ENCODE results near the gene PSME2. TPM values are rescaled to one million over a fixed set of nuclear protein-coding genes. Genes with fewer than 3 reads are reported as not detected.

Gene PSME2
- total RNA-seq, 1 donor from 2014 or later = 91.8 TPM

- Mint-ChIP-seq H3K9me3 (ENCODE audit: unreplicated experiment) (no peaks in the 10 kb centered on the region), H3K36me3 (ENCODE audit: unreplicated experiment) (peaks cover 15% of the 10 kb centered on the region), H3K27ac (ENCODE audit: unreplicated experiment) (no peak overlapping the region), H3K27me3 (ENCODE audit: unreplicated experiment) (no peaks in the 10 kb centered on the region), H3K4me3 (ENCODE audit: unreplicated experiment) (no peak overlapping the region), H3K4me1 (ENCODE audit: unreplicated experiment) (peaks cover 39% of the 10 kb centered on the region)
- TF ChIP-seq, protein P1, sequence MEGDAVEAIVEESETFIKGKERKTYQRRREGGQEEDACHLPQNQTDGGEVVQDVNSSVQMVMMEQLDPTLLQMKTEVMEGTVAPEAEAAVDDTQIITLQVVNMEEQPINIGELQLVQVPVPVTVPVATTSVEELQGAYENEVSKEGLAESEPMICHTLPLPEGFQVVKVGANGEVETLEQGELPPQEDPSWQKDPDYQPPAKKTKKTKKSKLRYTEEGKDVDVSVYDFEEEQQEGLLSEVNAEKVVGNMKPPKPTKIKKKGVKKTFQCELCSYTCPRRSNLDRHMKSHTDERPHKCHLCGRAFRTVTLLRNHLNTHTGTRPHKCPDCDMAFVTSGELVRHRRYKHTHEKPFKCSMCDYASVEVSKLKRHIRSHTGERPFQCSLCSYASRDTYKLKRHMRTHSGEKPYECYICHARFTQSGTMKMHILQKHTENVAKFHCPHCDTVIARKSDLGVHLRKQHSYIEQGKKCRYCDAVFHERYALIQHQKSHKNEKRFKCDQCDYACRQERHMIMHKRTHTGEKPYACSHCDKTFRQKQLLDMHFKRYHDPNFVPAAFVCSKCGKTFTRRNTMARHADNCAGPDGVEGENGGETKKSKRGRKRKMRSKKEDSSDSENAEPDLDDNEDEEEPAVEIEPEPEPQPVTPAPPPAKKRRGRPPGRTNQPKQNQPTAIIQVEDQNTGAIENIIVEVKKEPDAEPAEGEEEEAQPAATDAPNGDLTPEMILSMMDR (IDR thresholded peaks at IDR 0.05) = no peak
- DNase-seq (ENCODE audit: extremely low spot score, unreplicated experiment) = no peak
Observed at GRCh38 chr14:24192933-24193332, 46.5 kb upstream of the PSME2 start.

GRCh38 chr14:24190416-24190815 lies 44.0 kb upstream of the PSME2 start:
- H3K36me3 Mint-ChIP-seq (ENCODE audit: unreplicated experiment) = peaks cover 15% of the 10 kb centered on the region
- DNase-seq (ENCODE audit: extremely low spot score, unreplicated experiment) = no peak
- peak overlapping the region; percentile 27 for H3K27ac Mint-ChIP-seq (ENCODE audit: unreplicated experiment)
- H3K4me1 Mint-ChIP-seq (ENCODE audit: unreplicated experiment) = peaks cover 36% of the 10 kb centered on the region
- no peak overlapping the region for H3K4me3 Mint-ChIP-seq (ENCODE audit: unreplicated experiment)
- TF ChIP-seq, protein P1 (IDR thresholded peaks at IDR 0.05) = no peak
- no peaks in the 10 kb centered on the region for H3K27me3 Mint-ChIP-seq (ENCODE audit: unreplicated experiment)
- no peaks in the 10 kb centered on the region for H3K9me3 Mint-ChIP-seq (ENCODE audit: unreplicated experiment)

DNA sequence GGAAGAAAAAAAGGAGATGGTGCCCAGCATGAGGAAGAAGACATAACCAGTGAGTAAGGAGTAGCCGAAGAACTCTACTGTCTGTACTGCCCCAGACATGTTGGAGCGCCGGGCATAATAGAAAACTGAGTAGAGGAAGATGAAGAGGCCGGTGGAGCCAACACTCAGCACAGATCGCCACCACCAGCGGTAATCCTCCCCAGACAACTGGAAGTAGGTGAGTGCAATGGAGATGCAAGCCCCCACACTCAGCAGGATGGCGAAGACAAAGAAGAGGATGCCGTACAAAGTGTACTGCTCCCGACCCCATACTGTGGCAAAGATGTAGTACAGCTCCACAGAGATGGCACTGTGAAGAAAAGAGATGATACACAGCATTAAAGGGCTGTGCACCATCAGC lies 43.0 kb upstream of the PSME2 start:
- H3K9me3 Mint-ChIP-seq (ENCODE audit: unreplicated experiment) = no peaks in the 10 kb centered on the region
- no peak overlapping the region for H3K4me3 Mint-ChIP-seq (ENCODE audit: unreplicated experiment)
- H3K27me3 Mint-ChIP-seq (ENCODE audit: unreplicated experiment) = no peaks in the 10 kb centered on the region
- no peak for DNase-seq (ENCODE audit: extremely low spot score, unreplicated experiment)
- peak overlapping the region; percentile 89 for H3K27ac Mint-ChIP-seq (ENCODE audit: unreplicated experiment)
- peaks cover 30% of the 10 kb centered on the region for H3K4me1 Mint-ChIP-seq (ENCODE audit: unreplicated experiment)
- H3K36me3 Mint-ChIP-seq (ENCODE audit: unreplicated experiment) = peaks cover 15% of the 10 kb centered on the region
- TF ChIP-seq, protein P1 (IDR thresholded peaks at IDR 0.05) = no peak

DNA sequence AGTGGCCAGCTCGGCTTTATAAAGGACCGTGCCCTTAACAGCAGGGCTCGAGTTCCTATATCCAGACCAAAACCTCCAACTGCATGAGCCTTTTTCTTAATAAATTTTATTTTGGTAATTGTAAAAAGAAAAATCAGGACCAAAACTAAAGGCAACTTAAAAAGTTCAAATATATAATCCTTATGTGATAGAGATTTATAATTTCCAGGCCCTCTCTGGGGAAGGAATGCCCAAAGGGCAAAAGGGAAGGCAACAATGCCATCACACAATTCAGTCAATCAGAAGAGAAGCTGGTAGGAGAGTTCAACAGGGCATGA lies 42.6 kb upstream of the PSME2 start:
- TF ChIP-seq, protein P1 (IDR thresholded peaks at IDR 0.05) = no peak
- H3K4me3 Mint-ChIP-seq (ENCODE audit: unreplicated experiment) = peak overlapping the region; percentile 87
- peaks cover 25% of the 10 kb centered on the region for H3K4me1 Mint-ChIP-seq (ENCODE audit: unreplicated experiment)
- peak overlapping the region; percentile 89 for H3K27ac Mint-ChIP-seq (ENCODE audit: unreplicated experiment)
- no peaks in the 10 kb centered on the region for H3K27me3 Mint-ChIP-seq (ENCODE audit: unreplicated experiment)
- no peak for DNase-seq (ENCODE audit: extremely low spot score, unreplicated experiment)
- H3K9me3 Mint-ChIP-seq (ENCODE audit: unreplicated experiment) = no peaks in the 10 kb centered on the region
- H3K36me3 Mint-ChIP-seq (ENCODE audit: unreplicated experiment) = peaks cover 15% of the 10 kb centered on the region

DNA sequence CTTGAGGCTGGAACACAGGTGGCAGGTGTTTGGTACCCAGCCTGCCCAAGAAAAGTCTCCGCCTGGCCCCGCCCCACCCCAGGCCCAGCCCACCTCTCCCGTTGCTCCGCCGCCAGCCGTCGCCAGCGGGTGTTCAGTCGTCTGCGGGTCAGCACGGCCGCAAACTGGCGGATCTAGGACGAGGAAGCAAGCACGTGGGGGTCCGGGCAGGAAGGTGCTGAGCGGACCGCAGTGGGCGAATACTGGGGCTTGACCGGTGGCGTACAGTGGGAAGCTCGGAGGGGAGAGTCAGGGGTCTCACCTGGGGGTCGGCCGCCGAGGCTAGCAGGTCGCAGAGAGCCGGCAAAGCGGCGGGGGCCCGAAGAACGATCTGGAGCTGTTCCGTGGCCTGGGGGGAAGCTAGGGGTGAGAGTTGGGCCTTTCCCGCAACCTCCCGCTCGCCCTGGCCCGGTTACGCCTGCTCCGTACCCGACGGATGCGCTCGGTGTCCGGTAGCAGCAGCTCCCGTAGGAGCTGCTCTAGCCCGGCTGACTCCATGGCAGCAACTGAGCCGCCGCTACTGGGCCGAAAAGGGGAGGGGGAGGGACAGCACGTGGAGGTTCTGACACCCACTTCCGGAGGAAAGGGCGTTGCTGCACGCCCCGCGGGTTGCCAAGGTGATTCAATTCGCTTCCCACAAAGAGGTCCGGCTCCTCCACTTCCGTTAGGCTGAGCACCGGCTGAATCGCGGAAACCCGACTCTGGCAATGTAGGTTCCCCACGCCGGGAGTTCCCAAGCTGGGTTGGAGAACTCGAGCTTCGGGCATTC lies 42.0 kb upstream of the PSME2 start, which contains the start of gene IPO4:
TSS of gene IPO4 (minus strand) at position 566 of the 808 bp plus-strand sequence. CDS start at position 537, 29 bp downstream.
- peak; percentile 97 for DNase-seq (ENCODE audit: extremely low spot score, unreplicated experiment)
- Mint-ChIP-seq H3K9me3 (ENCODE audit: unreplicated experiment) (no peaks in the 10 kb centered on the region), H3K4me3 (ENCODE audit: unreplicated experiment) (peak within 1 kb of the TSS; percentile 87), H3K4me1 (ENCODE audit: unreplicated experiment) (peaks cover 23% of the 10 kb centered on the region), H3K36me3 (ENCODE audit: unreplicated experiment) (peaks cover 16% of the 10 kb centered on the region), H3K27ac (ENCODE audit: unreplicated experiment) (peak within 1 kb of the TSS; percentile 89), H3K27me3 (ENCODE audit: unreplicated experiment) (no peaks in the 10 kb centered on the region)
- TF ChIP-seq, protein P1 (IDR thresholded peaks at IDR 0.05) = no peak
